K562 (cell line): ENCODE measurements around the gene ANK2. TPM values are rescaled to one million over a fixed set of nuclear protein-coding genes. Genes with fewer than 3 reads are reported as not detected.

ENCODE experiments used
- ATAC-seq: fragments of 200-7000 bp; cut with Tn5 transposase; 3 replicates; pipeline ENCODE4 v1.9.1; 2020; ENCODE audit warnings: moderate library complexity
- BruUV-seq: library from RNA; stranded (reverse); fragments of 400-500 nt; replicated peaks from 2 replicates; lab custom pipeline; 2021; lab: Mats Ljungman, UMichigan
- CTCF ChIA-PET: fragments of 300-600 bp; formaldehyde crosslinking; extraction: SDS; loops from one replicate; lab custom pipeline; 2021; ENCODE audit warnings: low intra/inter-chr PET ratio; lab: Yijun Ruan, JAX
- POLR2A ChIA-PET: fragments of 300-600, 350-650 bp; sonication (Branson Sonifier 250); formaldehyde crosslinking; extraction: SDS; loops from one replicate; lab custom pipeline; 2021; ENCODE audit warnings: antibody characterized with exemption, inconsistent platforms; lab: Yijun Ruan, JAX
- DNase-seq, 4 experiments: peaks; one replicate each; pipeline versions ENCODE4 v3.0.0 to v3.0.0-alpha.2; 2011 to 2018; ENCODE audit warnings: low spot score in 3 of 4, mixed read lengths in 3 of 4; ENCODE audit errors: extremely low read depth in 1 of 4
- FAIRE-seq: peaks from 2 replicates; lab custom pipeline; 2011; peaks lifted over from hg19 to GRCh38; lab: Jason Lieb, UNC
- H2AFZ ChIP-seq: 2 replicates; pipeline ENCODE4 v1.6.0; 2011; ENCODE audit warnings: low read depth, low read length, control low read depth, inconsistent platforms
- H3K27ac ChIP-seq: fragments of 200-600 bp; 3 replicates; pipeline ENCODE4 v1.8.0; 2011; ENCODE audit warnings: low read depth, mild to moderate bottlenecking, control low read depth, inconsistent platforms, low read length, moderate library complexity, mixed read lengths; ENCODE audit errors: extremely low read depth
- H3K27me3 ChIP-seq, 2 experiments: fragments of 300-600 bp in 1 of 2; 2 replicates in 1 of 2; 3 replicates in 1 of 2; pipeline versions ENCODE4 v1.6.0 to v1.8.0; 2011; ENCODE audit warnings: inconsistent platforms in 2 of 2, low read length in 2 of 2, mild to moderate bottlenecking in 1 of 2, mixed read lengths in 1 of 2, moderate library complexity in 1 of 2; ENCODE audit not compliant: control insufficient read depth in 2 of 2, insufficient read depth in 2 of 2
- H3K36me3 ChIP-seq: fragments of 300-600 bp; 3 replicates; pipeline ENCODE4 v1.8.0; 2011; ENCODE audit warnings: mild to moderate bottlenecking, low read length, inconsistent platforms; ENCODE audit not compliant: control insufficient read depth, insufficient read depth
- H3K4me1 ChIP-seq, 2 experiments: fragments of 200-600 bp in 1 of 2; replicated peaks in 1 of 2; 2 replicates in 1 of 2; 3 replicates in 1 of 2; pipeline versions ENCODE4 v1.5.1 to v1.8.0; 2011; ENCODE audit warnings: inconsistent platforms in 2 of 2, low read length in 2 of 2, mild to moderate bottlenecking in 1 of 2, mixed read lengths in 1 of 2, moderate library complexity in 1 of 2; ENCODE audit not compliant: control insufficient read depth in 2 of 2, insufficient read depth in 2 of 2
- H3K4me2 ChIP-seq: 2 replicates; pipeline ENCODE4 v1.6.1; 2011; ENCODE audit warnings: low read length, control low read depth, inconsistent platforms, mixed read lengths; ENCODE audit not compliant: insufficient read depth
- H3K4me3 ChIP-seq: fragments of 200-600 bp; sonication (generic), shearing (Covaris generic); 2 replicates; pipeline ENCODE4 v1.5.1; 2016; ENCODE audit warnings: control low read depth, inconsistent platforms
- H3K79me2 ChIP-seq: fragments of 200-600 bp; 3 replicates; pipeline ENCODE4 v1.8.0; 2011; ENCODE audit warnings: low read length, inconsistent platforms; ENCODE audit not compliant: control insufficient read depth, insufficient read depth
- H3K9ac ChIP-seq, 2 experiments: 2 replicates each; pipeline versions ENCODE4 v1.6.0 to v1.6.1; 2011; ENCODE audit warnings: low read depth in 2 of 2, low read length in 2 of 2, control low read depth in 1 of 2, inconsistent platforms in 1 of 2, mild to moderate bottlenecking in 1 of 2, mixed read lengths in 1 of 2; ENCODE audit not compliant: insufficient read depth in 1 of 2
- H3K9me1 ChIP-seq: one replicate; pipeline ENCODE4 v1.6.0; 2011; ENCODE audit warnings: inconsistent platforms, mild to moderate bottlenecking, low read length, moderate library complexity; ENCODE audit not compliant: control insufficient read depth, insufficient read depth
- H3K9me3 ChIP-seq: replicated peaks from 2 replicates; pipeline ENCODE4 v1.5.1; 2011; ENCODE audit warnings: low read depth, low read length, inconsistent platforms; ENCODE audit not compliant: control insufficient read depth, insufficient read depth
- H4K20me1 ChIP-seq: replicated peaks from 2 replicates; pipeline ENCODE4 v1.6.1; 2011; ENCODE audit warnings: low read length, inconsistent platforms, mixed read lengths; ENCODE audit not compliant: control insufficient read depth, insufficient read depth
- GATA2 ChIP-seq: sonication (generic); formaldehyde crosslinking; IDR thresholded peaks from 2 replicates; pipeline ENCODE4 v1.4.0; 2020; ENCODE audit warnings: mild to moderate bottlenecking, missing genetic modification reagents
- KLF16 ChIP-seq: IDR thresholded peaks from 2 replicates; pipeline ENCODE4 v1.6.1; 2016; ENCODE audit warnings: antibody characterized with exemption
- NRF1 ChIP-seq, 2 experiments: fragments of 450-650 bp; IDR thresholded peaks in 1 of 2; conservative IDR thresholded peaks in 1 of 2; 2 replicates each; pipeline ENCODE4 v1.6.1; 2014; ENCODE audit warnings: mild to moderate bottlenecking in 2 of 2
- POLR2B ChIP-seq: fragments of 450-650 bp; IDR thresholded peaks from 2 replicates; pipeline ENCODE4 v1.6.1; 2018; ENCODE audit warnings: low read depth; ENCODE audit not compliant: partially characterized antibody
- RAD21 ChIP-seq, 2 experiments: fragments of 250-450 bp in 1 of 2; fragments of 450-650 bp in 1 of 2; sonication (Bioruptor Pico) in 1 of 2; formaldehyde crosslinking in 1 of 2; IDR thresholded peaks in 1 of 2; conservative IDR thresholded peaks in 1 of 2; 2 replicates each; pipeline versions ENCODE4 v1.4.0 to v1.8.0; 2020 to 2022; ENCODE audit warnings: mild to moderate bottlenecking in 2 of 2, moderate library complexity in 1 of 2
- RBM15 ChIP-seq: fragments of 200-400 bp; formaldehyde crosslinking; IDR thresholded peaks from 2 replicates; pipeline ENCODE4 v1.6.1; 2018; ENCODE audit warnings: mild to moderate bottlenecking, low read length, moderate library complexity; ENCODE audit not compliant: insufficient read depth
- in situ Hi-C: fragments of 300-500 bp; cut with MboI; formaldehyde crosslinking; loops from 4 replicates; pipeline ENCODE4 v1.15.0; 2018; ENCODE audit warnings: inconsistent platforms, mixed read lengths
- intact Hi-C: fragments of 100-400 bp; cut with micrococcal nuclease; formaldehyde crosslinking; loops from 2 replicates; pipeline ENCODE4 v1.14.2; 2022
- polyA plus RNA-seq, 8 experiments: library from polyadenylated mRNA; depleted of rRNA in 4 of 8; stranded (reverse) in 5 of 8; unstranded in 3 of 8; fragments of >200 nt; fragmentation: Nextera tagmentation in 2 of 8; fragmentation: Illumina TruSeq in 1 of 8; extraction: Ambion mirVana in 2 of 8; extraction: Trizol in 1 of 8; gene quantifications; 2 replicates each; pipeline versions ENCODE4 v1.2.1 to v1.2.3, GENCODE V29; 2011 to 2014; ENCODE audit warnings: inconsistent platforms in 1 of 8, missing spikeins in 1 of 8
- total RNA-seq, 7 experiments: library from RNA; depleted of rRNA in 6 of 7; stranded (reverse); fragments of >200 nt in 6 of 7; fragmentation: Illumina TruSeq in 2 of 7; extraction: Trizol in 2 of 7; gene quantifications; 2 replicates each; pipeline versions ENCODE4 v1.2.1 to v1.2.3, GENCODE V29; 2011 to 2021; ENCODE audit warnings: low replicate concordance in 1 of 7
- TF ChIP-seq, protein P1 (sequence below), 3 experiments: IDR thresholded peaks in 2 of 3; conservative IDR thresholded peaks in 1 of 3; 2 replicates each; pipeline ENCODE4 v1.5.1; 2011 to 2012; ENCODE audit warnings: low read length in 3 of 3, mild to moderate bottlenecking in 3 of 3, control low read depth in 2 of 3, improper control_type of control experiment in 1 of 3, inconsistent platforms in 1 of 3, low read depth in 1 of 3, mixed read lengths in 1 of 3, moderate library complexity in 1 of 3; ENCODE audit not compliant: insufficient read depth in 2 of 3

The ANK2 gene
- total and polyA plus RNA-seq, 9 of the 15 experiments (the other 6 are each of a cell fraction or from before 2014, with no cell fraction given) = 0.07 to 0.24 TPM; not detected in 7

GRCh38 chr4:113094802-113095201, 45.3 kb downstream of the ANK2 start:
- no peak overlapping the region for H3K9ac ChIP-seq
- H3K79me2 ChIP-seq = no peaks in the 10 kb centered on the region
- POLR2A ChIA-PET = no interaction called here

More at GRCh38 chr4:113094802-113095201, 45.3 kb downstream of the ANK2 start:
- CTCF ChIA-PET = no interaction called here
- ATAC-seq (no peak), DNase-seq (peak; percentile 4 to 22 (median 12)), FAIRE-seq (no peak)
- H2AFZ ChIP-seq = no peak overlapping the region
- no peaks in the 10 kb centered on the region for H3K36me3 ChIP-seq
- H3K9me3 ChIP-seq = no peaks in the 10 kb centered on the region
- no peaks in the 10 kb centered on the region for H3K27me3 ChIP-seq
- TF ChIP-seq POLR2B = no peak
- no peak for TF ChIP-seq KLF16
- TF ChIP-seq GATA2 (CRISPR knock-in tag) = no peak
- TF ChIP-seq, protein P1, sequence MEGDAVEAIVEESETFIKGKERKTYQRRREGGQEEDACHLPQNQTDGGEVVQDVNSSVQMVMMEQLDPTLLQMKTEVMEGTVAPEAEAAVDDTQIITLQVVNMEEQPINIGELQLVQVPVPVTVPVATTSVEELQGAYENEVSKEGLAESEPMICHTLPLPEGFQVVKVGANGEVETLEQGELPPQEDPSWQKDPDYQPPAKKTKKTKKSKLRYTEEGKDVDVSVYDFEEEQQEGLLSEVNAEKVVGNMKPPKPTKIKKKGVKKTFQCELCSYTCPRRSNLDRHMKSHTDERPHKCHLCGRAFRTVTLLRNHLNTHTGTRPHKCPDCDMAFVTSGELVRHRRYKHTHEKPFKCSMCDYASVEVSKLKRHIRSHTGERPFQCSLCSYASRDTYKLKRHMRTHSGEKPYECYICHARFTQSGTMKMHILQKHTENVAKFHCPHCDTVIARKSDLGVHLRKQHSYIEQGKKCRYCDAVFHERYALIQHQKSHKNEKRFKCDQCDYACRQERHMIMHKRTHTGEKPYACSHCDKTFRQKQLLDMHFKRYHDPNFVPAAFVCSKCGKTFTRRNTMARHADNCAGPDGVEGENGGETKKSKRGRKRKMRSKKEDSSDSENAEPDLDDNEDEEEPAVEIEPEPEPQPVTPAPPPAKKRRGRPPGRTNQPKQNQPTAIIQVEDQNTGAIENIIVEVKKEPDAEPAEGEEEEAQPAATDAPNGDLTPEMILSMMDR (IDR thresholded peaks at IDR 0.05 in 2 of 3, conservative IDR thresholded peaks at IDR 0.05 in 1 of 3; ENCODE audit: insufficient read depth in 2 of 3, low read depth in 1 of 3, low read length in 3 of 3) = peak; percentile 23 to 42 (median 40); a peak in 4 of 6 replicates
- no peak for TF ChIP-seq NRF1 (conservative IDR thresholded peaks at IDR 0.05 in 1 of 2, IDR thresholded peaks at IDR 0.05 in 1 of 2)
- TF ChIP-seq RBM15 = no peak
- peak; percentile 25 to 29; a peak in 3 of 4 replicates for TF ChIP-seq RAD21 (CRISPR knock-in tag; conservative IDR thresholded peaks at IDR 0.05 in 1 of 2, IDR thresholded peaks at IDR 0.05 in 1 of 2)
- in situ Hi-C loops (no loop called here), intact Hi-C loops (loop anchor here (10.0 kb wide), 1 partner anchor 330 kb away; no protein-coding TSS in a partner anchor)
- no peaks in the 10 kb centered on the region for H4K20me1 ChIP-seq
- H3K4me1 ChIP-seq = no peaks in the 10 kb centered on the region
- no peak overlapping the region for H3K4me3 ChIP-seq
- H3K4me2 ChIP-seq = no peak overlapping the region
- no peaks in the 10 kb centered on the region for H3K9me1 ChIP-seq
- no TSS peak for BruUV-seq
- no peak overlapping the region for H3K27ac ChIP-seq
